K562 treated with DMSO at 1 percent for 48 hours (cell line): ENCODE data around the gene ADAM17. TPM values are rescaled to one million over a fixed set of nuclear protein-coding genes. Genes with fewer than 3 reads are reported as not detected.

Experiments used
- total RNA-seq: library from RNA; unstranded; fragments of 300-600 nt; gene quantifications from 2 replicates; pipeline ENCODE4 v1.2.3, GENCODE V29; 2022; ENCODE audit warnings: low replicate concordance; ENCODE audit errors: extremely low read depth

ADAM17 gene
- not detected in 2 replicates for total RNA-seq

DNA sequence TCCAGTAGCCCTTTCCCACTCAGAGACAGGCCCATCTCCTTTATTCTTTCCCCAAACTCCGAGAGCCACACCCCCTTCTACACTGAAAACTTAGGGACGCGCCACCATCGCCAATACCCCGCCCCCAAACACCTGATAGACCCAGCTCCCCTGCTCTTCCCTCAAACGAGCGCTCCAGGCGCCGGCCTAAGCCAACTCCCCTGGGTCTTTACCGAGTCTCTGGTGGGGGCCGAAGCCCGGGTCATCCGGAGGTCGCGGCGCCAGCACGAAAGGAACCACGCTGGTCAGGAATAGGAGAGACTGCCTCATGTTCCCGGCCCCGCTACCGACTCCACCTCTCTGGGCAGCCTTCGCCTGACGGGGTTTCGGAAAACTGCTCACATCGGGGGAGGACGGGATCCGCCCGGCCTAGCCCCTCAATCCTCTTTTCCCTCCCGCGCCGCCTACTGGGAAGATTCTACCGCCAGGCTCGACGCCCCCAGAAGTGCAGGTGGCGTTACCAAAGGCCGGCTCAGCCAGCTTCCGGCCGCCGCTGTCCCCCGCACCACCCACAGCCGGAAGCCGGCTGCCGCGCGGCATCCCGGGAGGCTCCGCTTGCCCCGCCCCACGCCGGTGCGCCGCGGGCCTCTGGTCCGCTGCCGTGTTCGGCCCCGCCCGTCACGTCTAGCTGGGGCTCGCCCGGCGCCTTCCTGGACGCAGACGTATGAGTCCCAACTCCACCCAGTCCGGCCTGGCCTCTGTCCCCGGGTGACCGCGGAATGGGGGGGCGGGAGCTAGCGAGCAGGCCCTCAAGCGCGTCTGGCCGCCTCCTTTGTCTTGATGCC is at the start of gene ADAM17:
Gene ADAM17 (minus strand): TSS at position 534 of the 824 bp plus-strand sequence. CDS start 225 bp downstream, at position 309.

GRCh38 chr2:9474361-9475057 is 81.1 kb downstream of the ADAM17 start, which contains the start of gene IAH1:
IAH1 (plus strand) TSS chr2:9474551; CDS start chr2:9474567, 16 bp downstream.

Other genes starting within 250 kb of the ADAM17 start
- not detected in 2 replicates for gene ITGB1BP1, start 132.3 kb downstream of the ADAM17 start, total RNA-seq
- gene CPSF3, start 132.2 kb downstream of the ADAM17 start, total RNA-seq: not detected in 2 replicates
- gene IAH1, start 81.3 kb downstream of the ADAM17 start, total RNA-seq: not detected in 2 replicates
- gene YWHAQ, start 75.2 kb upstream of the ADAM17 start, total RNA-seq: not detected in 2 replicates